HG03108 (cell line): ENCODE data around the gene SLC44A3.

Experiments
- ATAC-seq: cut with Tn5 transposase; IDR thresholded peaks from one replicate; pipeline ENCODE4 v1.9.1; 2021; ENCODE audit warnings: moderate library complexity; ENCODE audit not compliant: unreplicated experiment

The SLC44A3 gene

DNA sequence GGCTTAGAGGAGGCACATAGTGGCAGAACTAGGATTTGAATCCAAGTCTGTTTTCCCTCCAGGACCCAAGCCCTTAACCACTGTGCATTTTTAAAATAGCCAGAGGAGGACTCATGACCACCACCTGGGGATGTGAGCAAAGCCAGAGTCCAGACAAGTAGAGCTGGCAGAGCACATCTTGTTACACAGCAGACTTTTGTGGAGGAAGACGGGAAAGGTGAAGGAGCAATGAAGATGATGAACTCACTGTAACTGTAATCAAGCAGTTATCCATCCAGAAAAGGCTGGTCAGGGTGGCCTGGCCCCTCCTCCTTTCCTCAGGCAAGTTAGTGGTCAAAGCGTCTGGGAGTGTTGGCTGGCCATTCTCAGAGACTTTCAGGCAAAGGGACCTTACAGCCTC, 50.9 kb downstream of the SLC44A3 start:
- no peak for ATAC-seq

DNA sequence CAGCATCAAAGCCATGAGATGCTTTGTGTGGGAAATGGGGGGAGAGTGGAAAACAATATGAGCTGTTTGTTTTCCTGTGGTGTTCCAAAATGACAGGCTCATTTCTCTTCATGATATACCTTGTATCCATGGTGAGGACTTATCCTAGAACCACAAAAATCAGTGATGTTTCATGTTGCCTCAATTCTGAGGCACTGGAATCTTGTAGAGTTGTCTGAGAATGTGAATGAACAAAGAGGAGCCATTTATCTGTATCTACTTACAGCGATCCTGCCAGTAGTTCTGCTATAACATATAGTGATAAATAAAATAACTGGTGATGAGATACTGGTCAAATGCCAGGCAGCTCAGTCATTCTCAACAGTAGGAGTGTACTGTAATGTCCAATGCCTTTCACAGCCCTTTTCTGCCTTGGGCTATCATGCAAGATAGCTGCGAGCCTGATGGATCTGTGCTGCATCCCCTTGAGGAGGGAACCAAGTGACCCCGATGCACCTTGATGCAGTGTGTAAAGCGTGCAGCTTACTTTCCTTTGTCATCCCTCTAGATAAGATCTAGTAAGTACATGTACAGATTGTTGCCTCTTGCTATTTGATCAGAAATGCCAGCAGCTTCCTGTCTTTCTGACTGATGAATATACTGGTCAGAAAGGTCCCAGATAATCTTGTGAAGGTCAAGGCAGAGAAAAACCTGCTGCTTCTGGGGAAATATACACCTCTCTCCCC, 52.8 kb downstream of the SLC44A3 start:
- no peak for ATAC-seq

DNA sequence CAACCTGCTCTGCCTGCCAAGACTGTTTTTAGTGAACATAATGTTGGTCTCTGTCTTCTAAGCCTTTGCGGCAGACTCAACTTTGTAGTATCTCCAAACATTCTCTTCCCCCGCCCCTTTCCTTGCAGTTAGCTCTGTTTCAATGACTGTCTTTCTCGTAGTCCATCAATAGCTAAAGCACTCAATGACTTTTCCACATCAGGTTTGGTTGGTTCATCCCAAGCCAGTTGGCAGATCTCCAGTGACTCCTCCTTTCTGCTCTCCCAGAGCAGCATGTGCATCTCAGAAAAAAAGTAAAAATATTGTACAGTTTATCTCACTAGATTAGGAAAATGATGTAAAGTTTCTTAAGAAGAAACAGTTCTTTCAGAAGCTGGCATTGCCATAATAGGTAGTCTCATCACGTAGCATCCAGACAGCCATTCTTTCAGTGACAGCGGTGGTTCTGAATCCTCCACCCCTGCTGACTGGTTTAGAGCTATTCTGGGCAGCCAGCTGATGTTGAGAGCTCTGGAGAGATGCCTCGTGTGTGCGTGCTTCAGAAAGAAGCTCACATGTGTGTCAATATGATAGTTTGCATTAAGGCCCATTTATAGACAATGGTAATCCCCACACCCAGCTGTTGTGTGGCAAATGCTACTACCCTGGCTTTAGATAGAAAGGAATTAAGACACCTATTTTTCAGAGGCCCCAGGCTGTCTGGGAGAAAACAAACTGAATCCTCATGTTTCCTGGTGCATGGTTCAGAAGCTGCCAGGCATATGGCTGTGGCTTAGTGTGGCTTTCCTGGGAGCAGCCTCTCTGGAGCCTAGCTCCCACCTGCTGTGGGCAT, 53.6 kb downstream of the SLC44A3 start:
- no peak for ATAC-seq

DNA sequence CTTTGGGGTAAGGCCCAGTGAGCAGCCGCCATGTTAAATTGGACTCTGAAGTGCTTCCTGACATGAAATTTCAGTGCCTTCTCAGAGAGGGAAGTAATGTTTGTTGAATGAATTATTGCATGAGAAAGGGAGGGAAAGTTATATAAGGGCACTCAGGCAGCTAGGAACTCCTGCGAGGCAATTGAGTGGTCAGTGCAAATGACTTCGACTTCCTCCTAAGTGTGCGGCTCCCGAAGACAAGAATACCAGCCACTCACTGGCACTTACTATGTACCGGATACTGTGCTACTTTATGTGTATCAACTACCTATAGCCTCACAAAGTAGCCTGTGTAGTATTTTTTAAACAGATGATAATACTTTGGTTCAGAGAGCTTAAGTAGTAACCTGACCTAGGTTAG, 54.3 kb downstream of the SLC44A3 start:
- ATAC-seq = no peak

DNA sequence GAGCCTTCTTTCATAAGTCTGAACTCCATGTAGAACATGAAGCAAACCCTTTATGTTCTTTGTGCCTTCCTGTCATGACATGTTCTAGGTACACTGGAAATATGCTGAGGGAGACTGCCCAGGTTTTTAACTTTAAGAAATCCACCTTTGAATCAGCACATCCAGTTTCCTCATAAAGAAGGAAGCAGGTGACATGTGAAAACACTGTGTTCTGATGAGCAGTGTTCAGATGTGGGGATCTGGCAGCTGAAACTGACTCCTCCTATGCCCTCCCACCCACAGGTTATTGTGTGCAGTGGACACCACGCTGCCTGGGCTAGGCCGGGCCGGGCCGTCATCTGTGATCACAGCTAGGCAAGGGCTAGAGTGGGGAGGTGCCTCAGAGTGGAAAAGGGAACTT, 55.6 kb downstream of the SLC44A3 start:
- ATAC-seq = no peak

DNA sequence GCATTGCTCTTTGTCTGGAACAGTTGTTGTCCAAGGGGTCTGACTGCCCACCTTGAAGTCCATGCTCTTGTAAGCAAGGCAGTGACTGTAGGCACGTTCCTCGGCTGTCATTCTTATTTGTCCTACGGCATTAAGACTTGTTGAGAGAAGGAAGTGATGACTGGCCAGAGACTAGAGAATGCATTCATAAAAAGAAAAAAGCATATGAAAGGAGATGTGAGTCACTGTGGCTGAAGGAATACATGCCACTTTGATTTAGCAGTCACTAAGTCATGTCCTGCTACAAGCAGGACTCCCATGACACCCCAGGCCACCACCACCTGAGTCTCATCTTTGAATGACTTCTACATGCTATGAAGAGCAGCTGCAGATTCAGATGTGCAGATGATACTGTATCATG, 56.2 kb downstream of the SLC44A3 start:
- ATAC-seq = no peak

DNA sequence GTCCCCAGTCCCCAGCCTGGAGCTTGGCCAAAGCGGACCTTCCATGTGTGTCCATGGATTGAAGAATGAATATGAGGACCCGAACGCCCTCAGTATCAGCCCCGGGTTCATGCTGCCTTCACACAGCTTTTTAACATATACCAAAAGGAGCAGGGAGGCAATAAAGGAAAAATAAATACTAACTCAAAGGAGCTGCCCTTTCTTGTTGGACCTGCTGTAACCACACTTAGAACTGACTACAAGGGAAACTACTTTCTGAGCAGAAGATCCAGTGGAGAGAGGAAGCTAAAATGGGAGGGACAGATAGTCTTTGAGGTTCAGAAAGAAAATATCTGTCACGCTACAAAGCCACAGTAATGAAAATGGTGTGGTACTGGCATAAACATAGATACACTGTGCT, 58.2 kb downstream of the SLC44A3 start:
- no peak for ATAC-seq

DNA sequence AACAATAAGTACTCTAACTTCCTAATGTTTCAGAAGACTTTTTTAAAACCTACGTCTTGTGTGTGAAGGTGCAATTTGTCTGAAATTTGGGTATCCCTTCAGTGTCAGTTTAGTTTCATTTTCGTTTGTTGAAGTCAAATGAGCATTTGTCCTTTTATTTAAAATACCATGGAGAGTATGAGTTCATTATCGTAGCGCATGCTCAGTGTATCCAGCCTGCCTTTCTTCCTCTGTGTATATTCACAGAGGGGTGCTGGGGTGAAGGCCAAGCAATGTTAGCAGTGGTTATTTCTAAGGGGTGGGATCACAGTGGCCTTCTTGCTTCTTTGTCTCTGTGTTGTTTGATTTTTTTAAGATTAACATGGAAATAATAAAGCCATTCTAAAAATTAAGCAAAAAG, 63.5 kb downstream of the SLC44A3 start:
- ATAC-seq = no peak

DNA sequence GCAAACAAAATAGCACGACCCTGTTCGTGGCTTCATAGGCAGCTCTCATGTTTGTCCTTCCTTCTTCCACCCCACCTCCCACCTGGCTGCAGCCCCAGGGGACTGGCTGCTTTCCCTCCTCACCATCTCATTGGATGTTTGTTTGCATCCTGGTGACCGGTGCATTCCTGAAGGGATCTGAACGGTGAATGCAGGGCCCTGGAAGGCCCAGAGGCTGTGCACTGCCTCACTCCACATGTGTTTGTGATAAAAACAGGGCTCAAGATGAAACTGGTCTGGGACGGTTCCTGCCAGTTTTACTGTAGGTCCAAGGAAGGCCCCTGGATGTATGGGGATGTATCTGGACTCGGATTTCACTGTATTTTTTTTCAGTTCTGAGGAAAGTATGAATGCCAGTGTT, 63.9 kb downstream of the SLC44A3 start:
- no peak for ATAC-seq

DNA sequence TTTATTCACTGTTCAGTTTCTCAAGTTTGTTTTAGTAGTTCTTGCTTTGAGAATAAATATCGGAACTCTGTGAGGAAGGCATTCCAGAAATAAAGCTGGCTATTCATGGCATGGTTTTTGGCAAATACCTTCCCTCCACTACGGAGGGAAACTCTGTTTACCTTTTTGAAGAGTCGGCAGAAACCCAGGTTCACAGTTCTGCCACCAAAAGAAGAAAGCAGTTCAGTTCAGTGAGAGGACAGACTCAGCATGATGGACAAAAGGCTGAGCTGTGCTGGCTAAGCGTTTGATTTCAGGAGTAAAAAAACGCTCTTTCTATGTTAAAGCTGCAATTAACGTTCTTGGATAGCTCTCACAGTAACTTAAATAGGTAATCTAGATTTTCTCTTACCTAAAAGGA, 64.3 kb downstream of the SLC44A3 start:
- no peak for ATAC-seq

DNA sequence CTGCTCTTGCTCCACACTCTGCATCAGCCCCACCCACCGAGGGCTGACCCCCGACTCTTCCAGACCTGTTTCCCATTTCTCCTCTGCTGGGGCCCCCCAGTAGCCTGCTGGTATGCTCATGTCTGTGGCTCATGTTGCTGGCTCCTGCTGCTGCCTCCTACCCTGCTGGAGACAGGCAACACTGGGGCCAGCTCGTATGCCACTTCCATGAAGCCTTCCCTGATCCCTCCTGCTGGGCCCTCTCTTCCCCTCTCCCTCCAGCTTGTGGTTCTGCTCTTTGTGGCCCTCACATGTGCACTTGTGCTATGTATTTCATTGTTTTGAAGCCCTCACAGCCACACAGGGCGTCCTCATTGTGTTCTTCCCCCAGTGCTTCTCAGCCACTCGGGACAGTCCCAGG, 66.2 kb downstream of the SLC44A3 start:
- no peak for ATAC-seq

DNA sequence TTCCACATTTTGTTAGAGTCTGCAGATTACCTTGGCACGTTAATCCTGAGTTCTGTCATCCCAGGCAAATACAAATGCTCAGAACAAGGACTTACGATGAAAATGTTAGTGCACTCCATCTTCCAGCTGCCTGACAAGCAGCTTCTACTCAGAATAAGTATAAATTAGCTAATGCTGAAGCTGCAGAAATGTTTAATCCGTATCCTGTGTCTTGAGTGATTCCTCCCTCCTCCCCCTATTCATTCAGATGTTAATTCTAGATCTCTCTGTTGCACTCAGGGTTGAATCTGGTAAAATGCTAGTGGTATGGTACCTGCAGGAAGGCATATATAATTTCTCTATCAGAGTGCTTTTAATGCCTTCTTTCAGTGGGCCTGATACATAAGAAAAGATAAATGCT, 66.9 kb downstream of the SLC44A3 start:
- no peak for ATAC-seq

DNA sequence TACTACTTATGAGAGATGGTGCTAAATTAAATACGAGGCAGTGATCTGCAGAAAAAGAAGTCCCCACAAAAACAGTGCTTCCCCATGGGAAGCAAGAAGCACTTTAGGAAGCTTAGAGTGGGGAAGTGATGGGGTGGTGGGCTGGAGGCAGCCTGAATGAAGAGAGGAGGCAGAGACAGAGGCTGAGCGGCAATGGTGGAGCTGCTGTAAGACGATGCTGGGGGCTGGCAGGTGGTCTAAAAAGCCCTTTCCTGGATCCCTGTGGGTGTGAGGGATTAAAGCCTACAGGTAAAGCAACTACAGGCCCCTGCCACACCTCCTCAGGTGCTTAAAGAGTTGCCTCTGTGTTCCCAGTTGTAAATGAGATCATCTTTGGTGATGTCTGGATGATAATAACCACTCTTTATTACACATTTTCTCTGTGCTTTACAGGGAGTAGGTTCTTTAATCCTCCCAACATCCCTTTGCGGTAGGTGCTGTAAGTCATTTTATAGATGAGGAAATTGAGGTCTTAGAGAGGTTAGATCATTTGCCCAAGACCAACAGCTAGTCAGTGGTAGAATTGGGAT, 67.5 kb downstream of the SLC44A3 start:
- ATAC-seq = no peak

DNA sequence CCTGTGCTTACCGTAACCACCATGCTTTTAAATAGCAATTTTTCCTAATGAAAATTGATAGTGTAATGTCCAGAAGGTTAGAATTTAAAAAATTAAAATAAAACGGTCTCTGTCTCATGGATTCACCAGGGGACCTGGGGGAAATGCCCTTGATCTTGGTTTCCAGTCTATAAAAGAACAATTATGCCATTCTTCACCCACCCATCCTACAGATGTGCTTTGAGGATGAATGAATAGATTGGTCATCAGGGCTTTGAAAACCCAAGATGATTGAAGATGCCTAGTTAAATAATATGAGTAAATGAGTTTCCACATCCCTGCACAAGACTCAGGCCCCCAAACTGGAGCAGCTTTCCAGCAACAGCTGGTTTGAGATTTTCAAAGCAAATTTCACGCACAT, 68.0 kb downstream of the SLC44A3 start:
- ATAC-seq = no peak

DNA sequence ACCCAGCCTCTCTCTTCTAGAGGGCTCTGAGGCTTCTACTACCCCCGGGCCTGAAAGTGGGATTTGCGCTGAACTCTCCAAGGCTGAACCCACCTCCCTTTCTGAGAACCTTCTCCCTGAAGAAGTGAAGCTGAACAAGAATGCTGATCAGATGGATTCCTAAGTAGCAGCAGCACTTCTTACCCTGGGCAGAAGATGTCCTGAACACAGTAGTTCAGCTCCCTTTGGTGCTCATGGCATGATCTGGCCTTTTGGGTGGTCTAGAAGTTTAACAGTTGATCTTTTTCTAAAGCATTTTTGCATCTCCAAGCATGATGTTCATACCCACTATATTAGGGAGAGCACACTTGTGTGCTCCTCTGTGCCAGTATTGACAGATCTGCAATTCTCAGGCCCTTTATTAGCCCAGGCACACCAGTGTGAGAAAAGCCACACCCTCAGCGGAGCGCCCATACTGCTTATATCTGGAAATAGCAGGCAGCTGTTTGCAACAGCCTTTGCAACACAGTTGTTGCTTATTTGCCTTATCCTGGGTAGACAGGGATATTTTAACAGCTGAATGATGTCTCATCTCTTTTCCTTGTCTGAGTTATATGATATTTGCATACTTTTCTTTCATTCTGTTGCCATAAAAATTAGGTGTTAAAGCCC, 72.6 kb downstream of the SLC44A3 start:
- no peak for ATAC-seq

DNA sequence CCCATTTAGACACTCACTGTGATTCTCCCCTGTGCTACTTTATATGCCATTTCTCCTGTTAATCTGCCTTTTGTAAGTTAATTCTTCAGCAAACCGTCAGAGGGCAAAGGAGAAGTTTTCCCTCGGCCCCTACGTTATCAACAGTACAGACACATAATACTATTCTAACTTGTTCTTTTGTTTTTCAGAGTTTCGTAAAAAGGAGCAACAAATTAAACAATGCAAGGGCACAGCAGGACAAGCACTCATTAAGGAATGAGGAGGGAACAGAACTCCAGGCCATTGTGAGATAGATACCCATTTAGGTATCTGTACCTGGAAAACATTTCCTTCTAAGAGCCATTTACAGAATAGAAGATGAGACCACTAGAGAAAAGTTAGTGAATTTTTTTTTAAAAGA, 74.5 kb downstream of the SLC44A3 start:
- no peak for ATAC-seq

DNA sequence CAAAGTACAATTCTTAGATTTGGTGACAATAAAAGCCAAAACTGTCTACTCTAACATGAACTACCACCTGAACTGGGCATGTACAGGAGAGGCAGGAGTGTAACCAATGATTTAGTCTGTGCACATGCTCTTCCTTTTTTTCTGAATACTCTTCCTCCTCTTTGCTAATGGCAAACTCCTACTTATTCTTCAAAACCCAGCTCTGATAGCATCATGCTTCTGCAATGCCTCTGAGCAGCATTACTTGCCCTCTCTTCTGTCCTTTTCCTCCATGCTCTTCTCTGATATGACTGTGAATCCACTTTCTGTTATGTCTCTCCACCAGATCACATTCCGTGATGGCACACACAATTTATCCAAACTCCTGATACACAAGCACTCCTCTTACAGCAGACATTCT, 75.4 kb downstream of the SLC44A3 start:
- no peak for ATAC-seq

DNA sequence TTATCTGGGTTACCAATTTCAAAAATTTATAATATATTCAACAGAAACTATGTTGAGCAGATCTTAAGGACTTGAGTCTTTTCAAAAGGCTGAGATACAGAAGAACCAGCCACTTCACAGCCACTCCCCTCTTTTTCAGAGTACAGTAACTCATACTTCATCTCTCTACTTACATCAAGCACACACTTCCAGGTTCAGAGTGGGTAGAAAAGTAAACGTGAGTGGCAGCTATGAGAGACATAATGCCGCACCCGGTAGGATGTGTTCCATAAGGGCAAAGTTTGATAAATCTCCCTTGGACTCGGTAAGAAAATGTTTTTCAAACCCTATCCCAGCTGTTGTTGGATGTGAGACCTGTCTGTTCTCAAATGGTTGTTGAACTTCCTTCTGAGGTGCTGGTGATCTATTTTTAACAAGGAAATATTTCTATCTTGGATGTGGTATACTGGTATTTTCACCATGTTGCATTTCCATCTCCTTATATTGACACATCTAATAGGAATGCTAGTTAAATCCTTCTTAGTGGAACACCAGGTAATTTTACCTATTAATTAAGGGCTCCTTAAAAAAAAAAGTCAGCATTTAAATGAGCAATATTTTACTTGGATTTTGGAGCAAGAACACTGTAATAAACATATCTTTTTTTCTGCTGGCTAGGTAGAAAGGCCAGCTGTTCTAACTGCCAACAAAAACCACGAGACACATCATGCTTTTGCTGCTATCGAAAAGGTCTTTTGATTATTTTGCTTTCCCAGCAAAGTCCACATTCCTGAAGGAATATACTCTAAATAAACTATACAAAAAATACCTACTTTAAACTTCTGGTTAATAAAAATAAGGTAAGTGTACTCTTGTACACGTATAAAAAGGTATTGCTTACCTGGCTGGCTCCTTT, 78.6 kb downstream of the SLC44A3 start:
- ATAC-seq = no peak

DNA sequence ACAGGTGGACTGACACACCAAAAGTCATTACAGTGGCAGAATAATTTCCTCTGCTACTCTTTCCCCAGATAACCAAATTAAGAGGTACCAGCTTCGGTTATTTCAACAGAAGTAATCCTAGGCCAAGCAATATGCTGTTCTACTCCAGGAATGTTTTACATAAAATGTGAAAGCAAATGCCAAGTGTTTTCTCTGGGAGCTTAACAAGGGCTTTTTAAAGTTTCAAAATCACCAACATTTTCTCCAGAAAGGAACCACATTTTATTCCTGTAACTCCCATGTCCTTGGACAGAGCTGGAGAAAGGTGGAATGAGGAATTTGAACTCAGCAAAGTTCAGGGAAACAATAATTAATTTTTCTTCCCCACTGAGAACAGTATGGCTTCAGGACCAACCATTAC, 79.6 kb downstream of the SLC44A3 start:
- no peak for ATAC-seq

DNA sequence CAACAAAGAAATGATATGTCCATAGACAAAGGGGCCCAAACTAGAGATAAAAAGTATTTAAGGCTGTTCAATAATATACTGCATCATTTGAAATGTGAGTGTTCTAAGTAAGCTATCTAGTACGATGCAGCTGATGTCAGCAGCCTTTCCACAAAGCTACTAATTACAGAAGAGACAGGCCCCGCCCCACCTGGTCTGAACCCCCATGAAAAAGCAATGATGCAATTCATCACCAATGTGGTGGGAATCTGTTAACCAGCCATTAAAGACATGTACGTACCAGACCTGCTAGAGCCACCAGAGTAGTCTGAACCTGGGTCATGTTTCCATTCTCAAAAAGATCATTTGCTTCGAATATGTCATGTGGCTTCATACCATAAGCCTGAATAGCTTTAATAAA, 81.7 kb downstream of the SLC44A3 start:
- ATAC-seq = no peak
